Epidermal melanocyte (primary cell): ENCODE results near the gene SLC30A10.
"Not testable (repeated sequence)": the region's sequence is repeated elsewhere in the genome, so short reads cannot be mapped to it uniquely, and the experiment has no call there.

ENCODE experiments used
- DNase-seq: peaks from one replicate; pipeline ENCODE4 v3.0.0; 2011; ENCODE audit warnings: low spot score; ENCODE audit not compliant: insufficient read length

SLC30A10 gene

DNA sequence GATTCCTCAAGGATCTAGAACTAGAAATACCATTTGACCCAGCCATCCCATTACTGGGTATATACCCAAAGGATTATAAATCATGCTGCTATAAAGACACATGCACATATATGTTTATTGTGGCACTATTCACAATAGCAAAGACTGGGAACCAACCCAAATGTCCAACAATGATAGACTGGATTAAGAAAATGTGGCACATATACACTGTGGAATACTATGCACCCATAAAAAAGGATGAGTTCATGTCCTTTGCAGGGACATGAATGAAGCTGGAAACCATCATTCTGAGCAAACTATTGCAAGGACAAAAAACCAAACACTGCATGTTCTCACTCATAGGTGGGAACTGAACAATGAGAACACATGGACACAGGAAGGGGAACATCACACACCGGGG is 36.1 kb downstream of the SLC30A10 start:
- DNase-seq: not testable (repeated sequence)

DNA sequence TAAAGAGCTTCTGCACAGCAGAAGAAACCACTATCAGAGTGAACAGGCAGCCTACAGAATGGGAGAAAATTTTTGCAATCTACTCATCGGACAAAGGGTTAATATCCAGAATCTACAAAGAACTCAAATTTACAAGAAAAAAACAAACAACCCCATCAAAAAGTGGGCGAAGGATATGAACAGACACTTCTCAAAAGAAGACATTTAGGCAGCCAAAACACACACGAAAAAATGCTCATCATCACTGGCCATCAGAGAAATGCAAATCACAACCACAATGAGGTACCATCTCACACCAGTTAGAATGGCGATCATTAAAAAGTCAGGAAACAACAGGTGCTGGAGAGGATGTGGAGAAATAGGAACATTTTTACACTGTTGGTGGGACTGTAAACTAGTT is 36.5 kb downstream of the SLC30A10 start:
- not testable (repeated sequence) for DNase-seq

DNA sequence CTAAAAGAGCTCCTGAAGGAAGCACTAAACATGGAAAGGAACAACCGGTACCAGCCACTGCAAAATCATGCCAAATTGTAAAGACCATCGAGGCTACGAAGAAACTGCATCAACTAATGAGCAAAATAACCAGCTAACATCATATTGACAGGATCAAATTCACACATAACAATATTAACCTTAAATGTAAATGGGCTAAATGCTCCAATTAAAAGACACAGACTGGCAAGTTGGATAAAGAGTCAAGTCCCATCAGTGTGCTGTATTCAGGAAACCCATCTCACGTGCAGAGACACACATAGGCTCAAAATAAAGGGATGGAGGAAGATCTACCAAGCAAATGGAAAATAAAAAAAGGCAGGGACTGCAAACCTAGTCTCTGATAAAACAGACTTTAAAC is 39.7 kb downstream of the SLC30A10 start:
- DNase-seq: not testable (repeated sequence)

DNA sequence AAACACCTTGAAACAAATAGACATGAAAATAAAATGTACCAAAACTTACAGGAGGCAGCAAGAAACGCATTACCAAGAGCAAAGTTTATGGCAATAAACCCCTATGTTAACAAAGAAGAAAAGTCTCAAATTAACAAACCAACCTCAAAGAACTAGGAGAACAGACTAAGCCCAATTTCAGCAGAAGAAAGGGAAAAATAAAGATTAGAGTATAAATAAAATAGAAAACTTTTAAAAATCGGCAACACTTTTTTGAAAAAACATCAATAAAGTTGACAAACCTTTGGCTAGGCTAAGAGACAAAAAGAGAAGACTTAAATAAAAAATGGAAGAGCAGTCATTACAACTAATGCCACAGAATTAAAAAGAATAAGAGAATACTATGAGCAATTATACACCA is 42.7 kb downstream of the SLC30A10 start:
- no peak for DNase-seq

DNA sequence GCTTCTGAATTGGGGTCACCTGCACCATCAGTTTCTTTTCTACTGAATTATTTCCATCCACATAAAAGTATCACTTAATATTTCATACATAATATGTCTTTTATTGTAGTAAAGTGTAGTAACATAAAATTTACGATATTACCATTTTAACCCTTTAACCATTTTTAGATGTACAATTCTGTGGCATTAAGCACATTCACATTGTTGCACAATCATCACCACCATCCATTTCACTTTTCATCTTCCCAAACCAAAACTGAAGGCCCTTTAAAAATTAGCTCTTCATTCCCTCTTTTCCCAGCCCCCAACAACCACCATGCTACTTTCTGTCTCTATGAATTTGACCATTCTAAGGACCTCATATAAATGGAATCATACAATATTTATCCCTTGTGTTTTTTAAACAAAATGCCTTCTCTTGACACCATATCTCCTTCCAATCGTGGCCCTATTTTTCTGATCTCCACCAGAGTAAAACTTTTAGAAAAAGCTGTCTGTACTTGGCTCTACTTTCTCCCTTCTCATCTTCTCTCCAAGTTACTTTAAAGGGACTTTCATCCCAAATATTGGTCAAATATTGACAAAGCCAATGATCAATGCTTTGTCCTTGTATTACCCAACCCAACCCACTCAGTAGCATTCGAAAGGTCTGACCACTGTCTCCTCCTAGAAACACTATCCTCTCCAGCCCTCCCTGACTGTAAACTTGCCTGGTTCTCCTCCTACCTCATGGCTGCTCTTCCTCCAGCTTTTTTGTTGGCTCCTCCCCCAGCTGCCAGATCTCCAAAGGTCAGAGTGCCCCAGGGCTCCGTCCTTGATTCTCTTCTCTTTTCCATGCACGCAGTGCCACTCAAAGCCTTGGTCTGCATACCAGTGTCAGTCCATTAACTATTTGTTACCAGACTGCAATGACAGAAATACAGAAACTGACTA is 44.7 kb downstream of the SLC30A10 start:
- DNase-seq: no peak

DNA sequence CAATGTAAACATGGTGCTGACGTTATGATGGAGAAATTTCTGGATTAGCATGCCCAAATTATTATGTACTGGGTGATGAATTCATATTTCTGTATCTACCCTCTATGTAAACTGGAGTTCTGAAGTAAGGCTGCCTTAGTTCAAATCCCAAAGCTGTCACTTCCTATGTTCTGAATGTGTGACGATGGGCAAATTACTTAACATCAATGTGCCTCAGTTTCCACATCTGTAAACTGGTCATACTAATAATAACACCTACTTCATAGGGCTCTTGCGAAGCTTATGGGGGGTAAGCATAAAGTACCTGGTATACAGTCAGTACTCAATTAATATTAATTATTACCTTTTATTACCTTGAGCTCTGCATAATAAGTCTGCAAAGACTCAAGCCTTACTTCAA is 45.6 kb downstream of the SLC30A10 start:
- DNase-seq: no peak

DNA sequence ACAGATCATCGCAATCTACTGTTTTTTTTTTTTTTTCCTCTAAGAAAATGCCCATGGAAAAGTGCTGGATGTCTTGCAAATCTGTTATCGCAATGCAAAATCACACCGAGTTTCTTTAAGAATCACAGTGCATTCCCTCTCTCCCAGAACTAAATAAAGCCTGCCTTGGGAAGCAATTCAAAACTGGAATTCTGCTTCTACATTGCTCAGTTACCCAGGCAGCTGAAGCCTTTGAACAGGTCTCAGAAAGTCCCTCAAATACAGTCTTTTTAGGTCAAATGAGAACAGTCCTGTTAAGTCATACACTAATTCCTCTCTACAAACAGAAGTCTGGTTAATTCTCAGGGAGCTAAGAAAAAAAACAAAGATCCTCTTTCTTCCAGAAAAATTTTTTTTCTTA is 46.3 kb downstream of the SLC30A10 start:
- no peak for DNase-seq

DNA sequence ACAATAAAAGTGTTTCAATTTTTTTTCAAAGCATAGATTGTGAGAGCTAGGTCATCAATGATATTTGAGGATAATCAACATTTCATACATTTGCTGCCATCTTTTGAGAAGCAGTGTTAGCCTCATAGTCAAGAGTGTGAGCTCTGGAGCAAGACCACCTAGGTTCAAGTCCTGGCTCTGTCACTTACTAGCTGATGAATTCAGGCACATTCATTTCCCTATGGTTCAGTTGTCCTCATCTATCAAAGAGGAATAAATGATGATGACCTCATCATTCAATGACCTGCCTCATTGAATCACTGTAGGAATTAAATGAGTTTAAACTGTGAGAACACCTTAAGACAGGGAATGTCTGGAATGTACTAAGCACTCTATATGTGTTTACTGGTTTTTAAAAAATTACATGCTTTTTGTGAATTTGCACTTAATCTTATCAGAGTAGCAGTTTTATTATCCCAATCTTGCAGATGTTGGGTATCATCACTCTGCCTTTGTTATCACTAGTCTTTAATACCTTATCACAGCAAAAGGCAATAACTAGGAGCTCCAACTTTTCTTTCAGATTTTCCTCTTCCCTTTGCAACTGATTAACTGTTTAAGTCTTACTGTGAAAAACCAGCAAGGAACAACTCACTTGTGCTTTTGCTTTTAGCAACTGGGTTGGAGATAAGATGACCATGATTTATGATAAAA is 47.4 kb downstream of the SLC30A10 start:
- no peak for DNase-seq

DNA sequence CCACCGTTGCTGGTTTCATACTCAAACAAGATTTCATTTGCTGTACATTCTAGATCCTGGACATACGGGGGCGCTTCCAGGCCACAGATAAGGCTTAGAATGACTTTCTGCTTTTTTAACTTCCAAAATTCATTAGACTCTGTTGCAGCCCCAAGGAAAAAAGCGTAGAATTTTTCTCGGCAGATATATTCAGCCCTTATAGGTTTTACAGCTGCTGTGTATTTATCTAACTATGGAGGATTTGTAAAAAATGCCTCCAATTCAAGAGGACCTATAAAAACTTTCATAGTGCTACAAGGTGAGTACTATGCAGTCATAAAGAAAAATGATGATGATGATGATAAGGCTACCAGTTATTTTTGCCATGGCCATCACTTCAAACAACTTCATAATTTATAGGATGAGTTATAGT is 51.6 kb downstream of the SLC30A10 start:
- DNase-seq: no peak

DNA sequence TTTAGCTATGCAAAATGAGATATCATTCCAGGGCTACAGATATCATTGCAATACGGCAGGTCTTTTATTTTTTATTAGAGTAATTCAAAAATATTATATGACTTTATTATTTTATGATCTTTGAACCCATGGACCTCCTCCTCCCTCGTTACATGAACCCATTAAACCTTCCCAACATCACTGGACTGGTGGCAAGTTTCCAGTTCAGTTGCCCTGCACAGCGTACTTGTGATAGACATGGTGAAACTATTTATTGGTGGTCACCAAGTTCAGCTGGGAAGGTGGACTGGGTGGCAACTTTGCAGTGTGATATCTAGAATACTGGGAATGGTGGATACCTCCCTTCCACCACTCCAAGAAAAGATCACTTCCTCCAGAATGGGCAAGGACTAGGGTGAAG is 52.5 kb downstream of the SLC30A10 start:
- no peak for DNase-seq

DNA sequence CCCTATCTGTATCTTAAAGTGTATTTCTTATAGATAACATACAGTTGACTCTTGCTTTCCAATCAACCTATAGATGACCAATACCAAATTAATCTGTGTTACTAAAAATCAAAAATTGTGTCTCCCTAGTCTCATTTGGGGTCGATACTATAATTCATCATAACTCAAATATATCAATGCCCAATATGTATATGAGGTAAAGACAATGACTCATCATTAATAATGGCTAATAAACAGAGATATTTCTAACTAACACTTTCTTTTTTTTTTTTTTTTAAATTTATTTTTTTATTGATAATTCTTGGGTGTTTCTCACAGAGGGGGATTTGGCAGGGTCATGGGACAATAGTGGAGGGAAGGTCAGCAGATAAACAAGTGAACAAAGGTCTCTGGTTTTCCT is 55.8 kb downstream of the SLC30A10 start:
- DNase-seq: not testable (repeated sequence)

DNA sequence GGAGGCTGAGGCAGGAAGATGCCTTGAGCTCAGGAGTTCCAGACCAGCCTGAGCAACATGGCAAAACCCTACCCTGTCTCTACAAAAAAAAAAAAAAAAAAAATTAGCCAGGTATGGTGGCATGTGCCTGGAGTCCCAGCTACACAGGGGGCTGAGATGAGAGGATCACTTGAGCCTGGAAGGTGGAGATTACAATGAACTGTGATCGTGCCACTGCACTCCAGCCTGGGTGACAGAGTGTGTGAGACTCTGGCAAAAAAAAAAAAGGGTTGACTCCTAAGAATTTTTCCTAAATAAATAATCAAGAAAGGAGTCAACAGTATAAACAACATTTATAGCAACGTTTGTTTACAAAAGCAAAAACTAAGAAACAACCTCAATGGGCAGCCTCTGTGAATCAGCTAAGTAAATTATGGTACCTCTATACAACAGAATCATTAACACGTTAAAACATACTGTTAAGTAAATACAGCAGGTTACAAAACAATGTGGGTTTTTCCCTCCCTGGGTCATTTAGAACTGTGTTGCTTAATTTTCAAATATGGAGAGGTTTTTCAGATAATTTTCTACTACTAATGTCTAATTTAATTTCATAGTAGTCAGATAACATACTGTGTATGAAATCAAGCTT is 56.8 kb downstream of the SLC30A10 start:
- DNase-seq: no peak

DNA sequence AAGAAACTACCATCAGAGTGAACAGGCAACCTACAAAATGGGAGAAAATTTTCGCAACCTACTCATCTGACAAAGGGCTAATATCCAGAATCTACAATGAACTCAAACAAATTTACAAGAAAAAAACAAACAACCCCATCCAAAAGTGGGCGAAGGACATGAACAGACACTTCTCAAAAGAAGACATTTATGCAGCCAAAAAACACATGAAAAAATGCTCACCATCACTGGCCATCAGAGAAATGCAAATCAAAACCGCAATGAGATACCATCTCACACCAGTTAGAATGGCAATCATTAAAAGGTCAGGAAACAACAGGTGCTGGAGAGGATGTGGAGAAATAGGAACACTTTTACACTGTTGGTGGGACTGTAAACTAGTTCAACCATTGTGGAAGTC is 59.7 kb downstream of the SLC30A10 start:
- not testable (repeated sequence) for DNase-seq
